HG03571 (cell line): Measurements from ENCODE around the gene CRNKL1.
"Not testable (repeated sequence)": the region's sequence is repeated elsewhere in the genome, so short reads cannot be mapped to it uniquely, and the experiment has no call there.

Experiments
- ATAC-seq: cut with Tn5 transposase; IDR thresholded peaks from one replicate; pipeline ENCODE4 v1.9.1; 2021; ENCODE audit not compliant: unreplicated experiment

Gene CRNKL1

DNA sequence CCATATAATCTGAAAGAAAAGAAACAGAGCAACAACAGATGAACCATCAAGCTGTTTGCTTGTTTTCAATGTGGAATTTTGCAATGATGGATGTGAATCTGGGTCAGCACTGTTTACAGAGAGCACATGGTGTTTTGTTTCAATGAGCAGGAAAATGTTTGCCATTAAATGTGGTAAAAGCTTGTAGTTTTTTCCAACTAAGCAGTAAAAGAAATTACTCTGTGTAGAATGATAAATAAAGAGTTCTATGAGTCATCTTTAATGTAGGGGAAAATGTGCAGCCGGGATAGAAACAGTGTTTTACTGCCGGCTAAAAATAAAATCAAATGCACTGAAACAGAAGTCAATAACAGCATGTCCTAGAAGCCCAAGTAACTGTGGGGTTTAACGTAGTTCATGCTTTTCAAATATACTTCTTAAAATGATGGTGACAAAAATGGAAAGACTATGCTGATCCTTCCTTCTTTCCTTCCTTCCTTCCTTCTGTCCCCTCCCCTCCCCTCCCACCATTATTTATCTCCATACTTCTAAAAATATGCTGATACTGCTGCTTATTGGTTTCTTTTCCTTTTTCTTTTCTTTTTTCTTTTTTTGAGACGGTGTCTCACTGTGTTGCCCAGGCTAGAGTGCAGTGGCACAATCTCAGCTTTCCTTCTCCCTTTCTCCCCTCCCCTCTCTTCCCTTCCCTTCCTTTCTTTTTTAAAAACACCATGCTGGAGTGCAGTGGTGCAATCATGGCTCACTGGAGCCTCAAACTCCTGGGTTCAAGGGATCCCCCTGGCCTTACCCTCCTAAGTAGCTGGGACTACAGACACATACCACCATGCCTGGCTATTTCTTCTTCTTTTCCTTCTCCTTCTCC is 41.4 kb downstream of the CRNKL1 start:
- no peak for ATAC-seq

DNA sequence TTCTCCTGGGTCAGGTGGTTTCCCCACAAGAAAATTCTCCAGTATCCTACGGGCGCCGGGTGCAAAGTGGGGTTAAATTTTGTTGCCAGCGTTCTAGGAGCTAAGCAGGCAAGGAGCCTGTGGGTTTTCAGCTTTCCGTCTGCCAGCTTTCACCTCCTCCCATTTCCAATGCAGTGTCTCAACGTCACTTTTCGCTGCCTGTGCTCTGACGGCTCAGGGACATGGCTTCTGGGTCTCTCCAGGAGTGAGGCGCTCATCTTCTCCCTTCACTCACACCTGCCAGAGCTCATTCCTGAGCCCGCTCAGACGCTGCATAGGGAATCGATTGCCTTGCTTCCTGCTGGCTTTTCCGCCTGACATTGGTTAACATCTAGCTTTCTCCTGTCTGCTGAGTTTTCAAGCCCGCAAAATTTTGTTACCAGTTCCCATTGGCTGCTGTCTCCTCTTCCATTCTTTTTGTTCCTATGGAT is 42.4 kb downstream of the CRNKL1 start:
- ATAC-seq, result no peak

DNA sequence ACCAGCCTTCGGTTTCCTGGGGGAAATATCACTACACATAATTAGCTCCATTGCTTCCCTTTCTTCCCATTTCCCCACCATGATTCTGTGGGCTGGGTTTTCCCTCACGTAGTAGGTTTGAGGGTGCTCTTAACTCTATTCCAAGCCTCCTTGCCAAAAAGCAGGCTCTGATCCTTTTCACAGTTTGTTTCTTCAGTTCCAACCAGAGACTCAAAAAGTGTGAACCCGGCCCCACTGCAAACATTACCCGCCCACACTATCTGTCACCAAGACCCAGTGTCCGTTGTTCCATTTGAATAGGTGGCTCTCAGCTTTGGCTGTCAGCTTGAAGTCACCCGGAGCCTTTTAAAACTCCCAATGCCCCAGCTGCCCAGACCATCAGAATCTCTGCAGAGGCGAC is 46.9 kb downstream of the CRNKL1 start:
- ATAC-seq, result no peak

GRCh38 chr20:20003955-20004322 is 48.3 kb downstream of the CRNKL1 start:
- ATAC-seq, result not testable (repeated sequence)

DNA sequence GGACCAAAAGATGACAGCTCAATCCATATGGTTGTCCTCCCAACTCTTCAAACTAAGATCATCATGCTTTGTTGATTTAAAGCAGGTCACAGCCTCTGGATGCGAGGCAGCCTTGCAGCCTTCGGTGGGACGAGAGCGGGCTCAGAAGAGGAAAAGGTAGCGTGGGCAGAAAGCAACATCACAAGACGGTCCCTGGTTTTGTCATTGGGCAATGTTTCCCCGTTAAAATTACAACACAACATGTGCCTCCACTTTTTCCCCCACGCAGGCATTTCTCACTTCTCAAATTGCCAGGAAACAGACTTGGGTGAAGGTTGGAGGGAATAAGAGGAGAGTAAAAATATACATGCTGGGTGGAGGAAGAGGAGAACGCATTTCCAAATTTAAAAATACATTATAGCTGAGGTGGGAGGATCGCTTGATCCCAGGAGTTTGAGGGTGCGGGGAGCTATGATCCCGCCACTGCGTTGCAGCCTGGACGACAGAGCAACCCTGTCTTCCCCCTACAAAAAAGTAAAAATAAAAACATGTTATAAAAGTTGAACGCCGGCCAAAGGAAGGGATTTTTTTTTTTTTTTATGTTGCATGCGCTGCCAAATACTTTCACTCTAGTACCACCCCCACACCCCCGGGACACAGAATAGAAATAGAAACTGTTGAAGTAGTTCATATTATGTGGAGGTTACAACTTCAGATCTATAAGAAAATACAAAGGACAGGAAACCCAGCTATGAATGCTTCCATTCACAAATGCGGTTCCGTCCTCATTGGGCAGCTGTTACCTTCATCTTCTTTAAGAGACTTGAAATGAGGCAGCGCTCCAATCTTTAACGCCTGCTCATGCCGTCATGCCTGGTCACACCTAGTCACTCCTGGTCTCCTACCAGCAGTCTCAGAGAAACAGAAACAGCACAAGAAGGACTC is 49.0 kb downstream of the CRNKL1 start:
- ATAC-seq, result no peak

GRCh38 chr20:20002101-20002998 is 49.9 kb downstream of the CRNKL1 start:
- ATAC-seq, result no peak

- no peak for ATAC-seq
Measured at GRCh38 chr20:20000211-20000968, 51.9 kb downstream of the CRNKL1 start.

DNA sequence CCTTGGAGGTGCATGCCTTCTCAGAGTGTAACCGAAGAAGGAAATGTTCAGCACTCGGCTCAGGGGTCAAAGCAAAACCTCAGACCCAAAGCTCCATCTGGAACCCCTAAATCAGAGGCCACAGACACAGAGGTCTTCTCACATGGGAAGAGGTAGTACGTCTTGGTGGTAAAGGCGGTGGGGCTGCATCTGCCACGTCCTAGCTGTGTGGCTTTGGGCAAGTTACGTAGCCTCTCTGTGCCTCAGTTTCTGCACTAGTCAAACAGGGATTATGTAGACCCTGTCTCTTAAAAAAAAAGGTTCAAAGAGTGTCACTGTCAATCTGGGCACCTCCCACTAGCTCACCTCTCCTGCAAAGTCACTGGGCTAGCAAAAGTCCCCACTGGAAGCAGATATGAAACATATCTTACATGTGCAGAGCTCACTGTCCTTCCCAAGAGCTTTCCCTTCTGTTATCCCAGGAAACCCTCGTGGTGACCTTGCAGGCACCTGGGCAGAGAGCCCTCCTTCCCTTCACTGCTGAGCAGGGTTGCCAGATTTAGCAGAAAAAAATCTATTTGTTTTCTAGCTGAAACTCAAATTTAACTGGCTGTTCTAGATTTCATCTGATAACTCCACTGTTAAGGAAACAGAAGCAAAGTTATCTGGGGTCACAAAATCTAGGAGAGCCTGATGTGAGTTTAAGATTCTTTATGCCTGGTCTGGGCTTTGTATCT is 53.1 kb downstream of the CRNKL1 start:
- no peak for ATAC-seq

DNA sequence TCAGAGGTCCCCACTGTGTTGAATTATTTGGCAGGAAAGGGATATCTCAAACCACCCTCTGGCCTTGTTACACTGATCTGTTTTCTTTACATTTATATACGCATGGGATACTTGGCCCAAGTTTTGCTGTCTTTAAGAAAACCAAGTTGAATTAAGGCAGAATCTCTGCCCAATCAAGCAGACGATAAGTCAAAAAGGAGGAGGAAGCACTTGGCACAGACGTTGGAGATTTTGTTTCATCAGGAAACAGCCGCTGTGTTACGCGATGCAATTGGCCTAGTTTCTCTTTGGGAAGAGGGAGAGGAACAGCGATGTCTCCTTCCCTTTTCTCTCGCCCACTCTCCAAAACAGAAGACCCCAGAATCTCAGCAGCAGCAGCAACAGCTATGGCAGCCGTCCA is 55.3 kb downstream of the CRNKL1 start:
- ATAC-seq, result no peak

- ATAC-seq, result no peak
Measured at GRCh38 chr20:19996222-19996621, 56.0 kb downstream of the CRNKL1 start.

- ATAC-seq, result no peak
Measured at GRCh38 chr20:19995220-19995863, 56.9 kb downstream of the CRNKL1 start.

GRCh38 chr20:19993958-19994669 is 58.2 kb downstream of the CRNKL1 start:
- no peak for ATAC-seq

DNA sequence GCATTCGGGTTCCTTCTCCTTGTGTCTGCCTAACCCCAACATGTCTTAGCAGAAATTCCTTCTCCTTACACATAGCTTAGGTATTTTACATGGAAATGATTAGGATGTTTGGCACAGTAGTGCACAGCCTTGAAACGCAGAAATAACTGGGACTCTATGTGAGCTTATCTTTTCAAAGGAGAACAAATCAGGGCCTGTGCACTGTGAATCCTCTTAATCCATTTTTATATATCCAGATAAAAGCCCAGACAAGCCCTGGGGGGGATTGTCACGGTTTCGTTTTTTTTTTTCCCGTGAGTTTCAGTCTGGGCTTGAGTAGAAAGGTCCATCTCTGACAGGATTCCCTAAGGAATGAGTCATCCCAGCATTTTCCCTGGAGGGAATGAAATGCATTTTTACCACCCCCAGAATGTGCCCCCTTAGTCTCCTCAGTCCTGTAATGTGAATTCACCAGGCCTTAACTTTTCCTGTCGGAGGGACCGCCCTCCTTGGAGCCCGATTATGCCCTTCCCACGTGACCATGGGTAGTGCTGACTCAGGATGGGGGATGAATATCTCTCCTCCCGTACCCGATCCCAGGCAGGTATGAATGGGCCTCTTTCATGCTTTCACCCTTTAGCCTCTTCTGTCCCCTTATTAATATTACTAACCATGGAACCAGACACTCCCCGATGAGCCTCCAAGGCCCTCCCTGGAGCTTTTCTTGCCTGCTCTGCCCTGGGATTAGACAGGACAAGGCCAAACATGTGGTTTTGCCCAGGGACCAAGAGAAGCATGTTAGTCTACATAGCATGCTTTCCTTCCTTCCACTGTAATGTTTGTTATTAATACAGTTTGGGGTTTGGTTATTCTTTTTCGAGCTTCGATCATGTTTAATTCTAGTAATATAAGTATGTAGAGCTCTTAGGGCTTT is 59.0 kb downstream of the CRNKL1 start:
- ATAC-seq, result no peak

DNA sequence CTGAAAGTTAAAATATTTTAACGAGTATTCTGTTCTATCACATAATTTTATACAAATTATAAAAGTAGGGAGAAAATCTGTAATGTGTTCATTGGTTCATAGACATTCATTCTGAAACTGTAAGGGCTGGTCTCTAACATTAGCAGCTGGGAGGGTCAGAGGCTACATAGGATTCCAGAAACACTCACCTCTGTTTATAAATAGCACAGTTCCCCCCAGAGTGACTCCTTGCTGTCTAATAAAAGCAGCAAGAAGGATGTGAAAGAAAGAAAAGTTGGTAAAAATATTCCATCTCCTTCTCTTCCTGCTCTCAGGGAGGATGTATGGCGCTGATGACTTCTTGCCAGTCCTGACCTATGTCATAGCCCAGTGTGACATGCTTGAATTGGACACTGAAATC is 60.4 kb downstream of the CRNKL1 start:
- ATAC-seq, result no peak

DNA sequence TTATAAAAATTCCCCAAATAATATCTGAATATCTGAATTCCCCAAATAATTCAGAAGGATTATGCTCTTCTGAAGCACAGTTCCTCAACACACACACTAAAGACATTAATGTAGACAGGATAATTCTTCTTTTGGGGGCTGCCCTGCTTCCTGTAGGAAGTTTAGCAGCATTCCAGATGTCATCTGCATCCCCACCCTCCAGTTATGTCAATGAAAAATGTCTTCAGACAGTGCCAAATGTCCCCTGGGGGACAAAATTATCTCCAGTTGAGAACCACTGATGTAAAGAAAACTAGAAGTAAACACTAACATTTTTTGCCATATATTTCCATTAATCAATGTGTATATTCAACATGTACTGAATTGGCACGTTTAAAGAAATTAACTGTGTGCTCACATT is 61.0 kb downstream of the CRNKL1 start:
- ATAC-seq, result no peak

DNA sequence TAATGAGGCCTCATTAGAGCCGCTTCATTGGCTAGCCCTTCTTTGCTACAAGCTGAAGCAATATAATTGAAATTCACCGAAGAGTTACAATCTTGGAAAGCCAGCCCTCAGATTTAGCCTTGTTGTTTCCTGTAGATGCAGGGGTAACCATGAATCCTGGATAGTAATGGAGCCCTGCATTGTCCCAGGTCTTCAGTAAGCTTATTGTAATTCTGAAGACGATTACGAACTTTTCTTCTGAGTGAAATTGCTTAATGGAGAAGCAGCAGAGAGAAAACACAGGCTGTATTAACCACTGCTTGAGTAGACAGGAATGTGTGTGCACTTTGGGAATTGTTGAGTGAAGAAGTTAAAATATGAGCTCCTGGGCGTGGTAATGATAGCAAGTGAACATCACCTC is 61.4 kb downstream of the CRNKL1 start:
- ATAC-seq, result no peak

GRCh38 chr20:19987046-19987445 is 65.2 kb downstream of the CRNKL1 start:
- no peak for ATAC-seq
